Measurements from ENCODE around the gene IL13RA1.

DNA sequence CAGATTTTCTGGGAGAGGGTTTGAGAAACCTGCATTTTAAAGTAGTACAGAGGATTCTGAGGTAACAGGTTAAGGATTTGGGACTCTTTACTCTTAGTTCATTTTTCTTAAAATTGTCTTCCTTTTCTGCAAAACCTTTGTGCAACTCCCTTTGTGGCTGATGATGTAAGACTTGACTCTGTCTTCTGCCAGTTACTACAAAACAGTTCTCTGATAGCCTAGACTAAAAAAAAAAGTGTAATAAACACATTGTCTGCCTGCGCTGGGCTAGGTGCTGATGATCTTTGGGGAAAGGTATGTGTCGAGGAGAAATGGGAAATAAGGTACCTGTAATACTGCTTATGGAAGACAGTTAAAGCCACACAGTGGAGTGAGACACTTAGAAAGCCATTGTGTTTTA lies 28.7 kb downstream of the IL13RA1 start:
- TF ChIP-seq CTCF (IDR thresholded peaks at IDR 0.05) (no peak), POLR2A (IDR thresholded peaks at IDR 0.05) (no peak), POLR2AphosphoS5 (IDR thresholded peaks at IDR 0.05) (no peak)

Data from sigmoid colon (tissue), 4 donors.